HG03039 (cell line): ENCODE data around the gene NECAB3.

Experiments used
- ATAC-seq: cut with Tn5 transposase; IDR thresholded peaks from one replicate; pipeline ENCODE4 v1.9.1; 2021; ENCODE audit warnings: mild to moderate bottlenecking, moderate library complexity; ENCODE audit not compliant: unreplicated experiment

NECAB3 gene

DNA sequence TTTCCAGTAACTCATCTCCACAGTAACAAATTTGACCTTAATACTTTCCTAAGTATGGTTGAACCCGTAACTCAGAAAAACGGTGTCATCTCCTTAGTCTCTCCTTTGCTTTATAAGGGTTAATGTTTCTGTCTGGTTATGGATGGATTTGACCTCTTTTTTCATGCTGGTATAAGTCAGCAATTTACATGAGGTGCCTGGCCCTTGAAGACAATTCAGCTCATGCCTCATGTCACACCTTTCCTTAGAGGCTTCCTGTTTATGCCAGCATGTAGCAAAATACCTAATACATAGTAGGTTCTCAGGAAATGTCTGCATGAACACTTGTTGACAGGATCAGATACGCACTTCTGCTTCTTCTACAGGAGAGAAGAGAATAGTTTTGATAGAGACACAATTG, 49.8 kb downstream of the NECAB3 start:
- no peak for ATAC-seq

DNA sequence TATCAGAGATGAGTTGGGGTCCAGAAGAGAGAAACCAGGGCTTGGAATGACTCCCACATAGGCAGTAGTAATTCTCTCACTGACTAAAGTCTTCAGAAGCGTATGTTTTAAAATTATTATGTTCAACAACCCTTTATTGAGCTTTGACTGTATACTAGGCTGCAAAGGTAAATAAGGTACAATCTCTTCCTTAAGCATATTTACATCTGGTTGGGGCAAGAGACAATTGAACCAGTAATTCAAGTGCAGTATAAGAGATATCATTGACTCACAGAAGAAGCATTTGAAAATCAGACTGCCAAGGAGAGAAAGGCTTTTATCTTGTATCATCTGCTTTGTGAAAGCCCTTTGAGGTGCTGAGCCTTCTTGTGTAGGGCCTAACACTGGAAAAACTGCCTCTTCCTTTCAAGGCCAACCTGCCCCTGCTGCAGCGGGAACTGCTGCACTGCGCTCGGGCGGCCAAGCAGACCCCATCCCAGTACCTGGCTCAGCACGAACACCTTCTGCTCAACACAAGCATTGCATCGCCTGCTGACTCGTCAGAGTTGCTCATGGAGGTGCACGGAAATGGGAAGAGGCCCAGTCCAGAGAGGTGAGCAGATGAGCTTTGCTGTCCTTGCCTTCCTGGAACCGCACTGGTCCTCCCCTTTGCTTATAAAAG, 51.4 kb downstream of the NECAB3 start:
- ATAC-seq, result no peak

GRCh38 chr20:33621717-33622400, 52.4 kb downstream of the NECAB3 start:
- ATAC-seq, result no peak

DNA sequence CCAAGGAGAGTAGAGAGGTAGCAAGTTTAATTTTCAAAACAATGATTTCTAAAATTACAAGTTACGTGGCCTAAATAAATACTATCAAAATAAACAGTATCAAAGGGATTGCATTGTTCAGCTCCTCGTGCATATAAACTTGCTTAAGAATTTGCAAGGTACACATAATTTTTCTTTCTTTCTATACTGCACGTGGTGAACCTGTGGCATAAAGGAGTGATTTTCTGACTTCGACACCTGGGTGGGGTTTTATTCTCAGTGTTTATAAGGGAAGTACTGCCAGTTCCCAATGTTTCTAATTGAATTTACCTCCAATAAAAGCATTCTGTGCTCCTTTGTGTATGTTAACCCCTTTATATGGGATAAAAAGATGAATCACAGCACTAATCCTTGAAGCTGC, 62.2 kb downstream of the NECAB3 start:
- no peak for ATAC-seq

- no peak for ATAC-seq
Observed at GRCh38 chr20:33611106-33611505, 63.1 kb downstream of the NECAB3 start.

DNA sequence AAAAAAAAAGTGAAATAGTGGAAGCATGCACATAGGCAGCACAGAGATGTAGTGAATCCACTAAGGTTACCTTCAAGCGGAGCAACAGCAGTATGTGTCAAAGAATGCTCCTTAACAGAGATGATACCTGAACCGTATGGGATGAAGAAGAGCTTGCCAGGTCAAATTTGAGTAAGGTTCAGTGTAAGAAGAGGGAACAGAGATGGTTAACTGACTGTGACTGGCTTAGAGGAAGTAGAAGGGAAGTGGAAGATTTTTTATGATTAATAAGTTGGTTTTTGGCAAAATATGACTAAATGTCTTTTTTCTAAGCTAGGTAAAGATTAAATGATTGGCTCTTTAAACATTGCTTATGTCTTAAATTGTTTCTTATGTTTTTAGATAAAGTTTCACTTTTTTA, 64.7 kb downstream of the NECAB3 start:
- no peak for ATAC-seq
